HCT116 (cell line): ENCODE data around the gene CPD. TPM values are rescaled to one million over a fixed set of nuclear protein-coding genes. Genes with fewer than 3 reads are reported as not detected.

Source experiments
- ATAC-seq: fragments of 200-7000 bp; cut with Tn5 transposase; 2 replicates; pipeline ENCODE4 v1.9.1; 2020; ENCODE audit warnings: mild to moderate bottlenecking, moderate library complexity
- BruUV-seq: library from RNA; stranded (reverse); fragments of 400-500 nt; replicated peaks from 2 replicates; lab custom pipeline; 2021; lab: Mats Ljungman, UMichigan
- CTCF ChIA-PET: fragments of 300-600 bp; sonication (Branson Sonifier 250); formaldehyde crosslinking; loops from one replicate; lab custom pipeline; 2021; ENCODE audit warnings: antibody characterized with exemption; lab: Charles Lee
- POLR2A ChIA-PET: fragments of 300-600, 350-600 bp; sonication (Branson Sonifier 250); formaldehyde crosslinking; loops from one replicate; lab custom pipeline; 2021; ENCODE audit warnings: antibody characterized with exemption; lab: Charles Lee
- RAD21 ChIA-PET, 2 experiments: fragments of 300-600 bp; sonication (Branson Sonifier 250); formaldehyde crosslinking; loops; one replicate each; lab custom pipeline; 2023; ENCODE audit warnings: low total read pairs in 2 of 2; ENCODE audit not compliant: uncharacterized antibody in 2 of 2, unreplicated experiment in 2 of 2, low non-redundant PET in 1 of 2; lab: Charles Lee
- DNase-seq: peaks from one replicate; pipeline ENCODE4 v3.0.0-alpha.2; 2010; ENCODE audit warnings: low read depth, low spot score
- H2AFZ ChIP-seq: fragments of 200-600 bp; shearing (Covaris generic), sonication (generic); 2 replicates; pipeline ENCODE4 v1.6.1; 2017; ENCODE audit warnings: low read depth, mixed run types, mixed read lengths, antibody characterized with exemption, low read length; ENCODE audit not compliant: poor library complexity, severe bottlenecking
- H3K27ac ChIP-seq: 2 replicates; pipeline ENCODE4 v1.5.1; 2012; ENCODE audit warnings: low read depth, low read length
- H3K27me3 ChIP-seq: fragments of 200-600 bp; sonication (generic); 2 replicates; pipeline ENCODE4 v1.6.1; 2016; ENCODE audit warnings: mixed run types, low read length, mixed read lengths; ENCODE audit not compliant: insufficient read depth
- H3K36me3 ChIP-seq, 2 experiments: fragments of 200-500 bp in 1 of 2; fragments of 200-600 bp in 1 of 2; sonication (Bioruptor generic) in 1 of 2; sonication (generic) in 1 of 2; 2 replicates each; pipeline versions ENCODE4 v1.5.1 to v1.6.1; 2014 to 2016; ENCODE audit warnings: low read length in 2 of 2, inconsistent platforms in 1 of 2, mixed read lengths in 1 of 2, mixed run types in 1 of 2; ENCODE audit not compliant: insufficient read depth in 2 of 2, control insufficient read depth in 1 of 2
- H3K4me1 ChIP-seq, 2 experiments: fragments of 200-600 bp in 1 of 2; sonication (generic) in 1 of 2; 2 replicates each; pipeline versions ENCODE4 v1.5.1 to v1.6.1; 2012 to 2017; ENCODE audit warnings: low read length in 2 of 2, inconsistent platforms in 1 of 2, mild to moderate bottlenecking in 1 of 2, mixed read lengths in 1 of 2, mixed run types in 1 of 2, moderate library complexity in 1 of 2; ENCODE audit not compliant: insufficient read depth in 2 of 2, control insufficient read depth in 1 of 2
- H3K4me2 ChIP-seq: fragments of 200-600 bp; sonication (generic); 2 replicates; pipeline ENCODE4 v1.6.1; 2017; ENCODE audit warnings: mixed run types, low read length, mixed read lengths
- H3K4me3 ChIP-seq, 2 experiments: fragments of 200-600 bp in 1 of 2; sonication (generic) in 1 of 2; replicated peaks in 1 of 2; 2 replicates each; pipeline ENCODE4 v1.5.1; 2011 to 2016; ENCODE audit warnings: low read length in 2 of 2, control low read depth in 1 of 2, low read depth in 1 of 2, mild to moderate bottlenecking in 1 of 2, mixed read lengths in 1 of 2, mixed run types in 1 of 2
- H3K79me2 ChIP-seq: fragments of 200-600 bp; sonication (generic); 2 replicates; pipeline ENCODE4 v1.6.1; 2017; ENCODE audit warnings: mild to moderate bottlenecking, mixed run types, low read length, moderate library complexity, mixed read lengths; ENCODE audit not compliant: insufficient read depth
- H3K9ac ChIP-seq: fragments of 200-600 bp; sonication (generic); 2 replicates; pipeline ENCODE4 v1.6.1; 2016; ENCODE audit warnings: low read length, mixed read lengths
- H3K9me2 ChIP-seq: fragments of 200-600 bp; sonication (generic), shearing (Covaris generic); 2 replicates; pipeline ENCODE4 v1.6.1; 2017; ENCODE audit warnings: mixed run types, mild to moderate bottlenecking, moderate library complexity; ENCODE audit not compliant: insufficient read depth
- H3K9me3 ChIP-seq, 2 experiments: fragments of 200-500 bp in 1 of 2; fragments of 200-600 bp in 1 of 2; sonication (Bioruptor generic) in 1 of 2; sonication (generic) in 1 of 2; 2 replicates each; pipeline ENCODE4 v1.6.1; 2014 to 2017; ENCODE audit warnings: low read length in 2 of 2, mixed read lengths in 2 of 2, inconsistent platforms in 1 of 2, low read depth in 1 of 2, mild to moderate bottlenecking in 1 of 2, mixed run types in 1 of 2, moderate library complexity in 1 of 2; ENCODE audit not compliant: control insufficient read depth in 1 of 2, insufficient read depth in 1 of 2
- H4K20me1 ChIP-seq: fragments of 200-600 bp; sonication (generic), shearing (Covaris generic); 2 replicates; pipeline ENCODE4 v1.6.1; 2017; ENCODE audit warnings: mixed run types, mild to moderate bottlenecking, moderate library complexity; ENCODE audit not compliant: insufficient read depth
- CBX3 ChIP-seq: IDR thresholded peaks from 2 replicates; pipeline ENCODE4 v1.6.1; 2012; ENCODE audit warnings: low read depth
- EZH2 ChIP-seq: fragments of 200-600 bp; sonication (generic); IDR thresholded peaks from 2 replicates; pipeline ENCODE4 v1.6.1; 2017; ENCODE audit warnings: antibody characterized with exemption, mixed run types
- FOSL1 ChIP-seq: IDR thresholded peaks from 2 replicates; pipeline ENCODE4 v1.6.1; 2012; ENCODE audit warnings: low read depth
- JUND ChIP-seq: IDR thresholded peaks from 2 replicates; pipeline ENCODE4 v1.6.1; 2012
- MAX ChIP-seq: IDR thresholded peaks from 2 replicates; pipeline ENCODE4 v1.6.1; 2012
- REST ChIP-seq: IDR thresholded peaks from 2 replicates; pipeline ENCODE4 v1.6.1; 2012; ENCODE audit warnings: low read depth
- SIN3A ChIP-seq: IDR thresholded peaks from 2 replicates; pipeline ENCODE4 v1.6.1; 2012; ENCODE audit warnings: low read depth
- SP1 ChIP-seq: IDR thresholded peaks from 2 replicates; pipeline ENCODE4 v1.6.1; 2012; ENCODE audit warnings: low read depth
- TCF7L2 ChIP-seq: IDR thresholded peaks from 2 replicates; pipeline ENCODE4 v1.7.0; 2011; ENCODE audit warnings: borderline replicate concordance, inconsistent platforms; ENCODE audit not compliant: insufficient read depth, insufficient read length; ENCODE audit errors: extremely low read depth
- YY1 ChIP-seq: IDR thresholded peaks from 2 replicates; pipeline ENCODE4 v1.6.1; 2011; ENCODE audit warnings: low read length, low read depth, moderate library complexity, mild to moderate bottlenecking; ENCODE audit not compliant: insufficient replicate concordance; ENCODE audit errors: extremely low read depth
- ZBTB33 ChIP-seq: IDR thresholded peaks from 2 replicates; pipeline ENCODE4 v1.6.1; 2011; ENCODE audit warnings: mild to moderate bottlenecking, low read length, moderate library complexity; ENCODE audit not compliant: insufficient replicate concordance; ENCODE audit errors: extremely low read depth
- ZFX ChIP-seq: fragments of 450-650 bp; IDR thresholded peaks from 2 replicates; pipeline ENCODE4 v1.6.1; 2017
- ZNF274 ChIP-seq: fragments of 200-500 bp; sonication (Bioruptor generic); IDR thresholded peaks from 2 replicates; pipeline ENCODE4 v1.6.1; 2014; ENCODE audit warnings: mild to moderate bottlenecking, low read depth, low read length, inconsistent platforms
- intact Hi-C: fragments of 100-400 bp; cut with micrococcal nuclease; formaldehyde crosslinking; loops from 2 replicates; pipeline ENCODE4 v1.10.0; 2022
- total RNA-seq: library from RNA; stranded (reverse); gene quantifications from one replicate; pipeline ENCODE4 v1.2.1, GENCODE V29; 2021; ENCODE audit not compliant: unreplicated experiment

CPD gene
- total RNA-seq, 1 experiment from 2014 or later, result 47.2 TPM

GRCh38 chr17:30375661-30376060 is 3.1 kb upstream of the CPD start:
- Histone ChIP-seq H3K9ac (no peak overlapping the region), H3K4me1 (peaks cover 11 to 33% of the 10 kb centered on the region in 2 experiments; a peak in 3 of 4 replicates), H4K20me1 (no peaks in the 10 kb centered on the region), H3K9me3 (no peaks in the 10 kb centered on the region), H3K79me2 (peaks cover 8% of the 10 kb centered on the region; the same call in 1 of the 2 replicates), H3K36me3 (no peaks in the 10 kb centered on the region), H3K9me2 (no peaks in the 10 kb centered on the region), H2AFZ (no peak overlapping the region), H3K27me3 (no peaks in the 10 kb centered on the region), H3K4me3 (no peak overlapping the region), H3K4me2 (no peak overlapping the region), H3K27ac (no peak overlapping the region)
- RAD21 ChIA-PET, result no interaction called here
- no peak for ATAC-seq
- CTCF ChIA-PET, result no interaction called here
- no TSS peak for BruUV-seq
- TF ChIP-seq CBX3 (no peak), FOSL1 (no peak), JUND (no peak), SIN3A (no peak), YY1 (no peak), ZFX (no peak)
- intact Hi-C loops, result no loop called here
- DNase-seq, result no peak
- POLR2A ChIA-PET, result no interaction called here

GRCh38 chr17:30376621-30377452 is 1.9 kb upstream of the CPD start:
- H2AFZ ChIP-seq, result peak overlapping the region; percentile 39
- CTCF ChIA-PET, result no interaction called here
- no TSS peak for BruUV-seq
- no peaks in the 10 kb centered on the region for H3K9me2 ChIP-seq
- POLR2A ChIA-PET, result no interaction called here
- RAD21 ChIA-PET, result no interaction called here
- H3K9me3 ChIP-seq, result no peaks in the 10 kb centered on the region
- H3K9ac ChIP-seq, result no peak overlapping the region
- intact Hi-C loops, result no loop called here
- peaks cover 11 to 33% of the 10 kb centered on the region in 2 experiments; a peak in 3 of 4 replicates for H3K4me1 ChIP-seq
- no peak for DNase-seq
- peaks cover 19% of the 10 kb centered on the region for H3K79me2 ChIP-seq
- H3K4me3 ChIP-seq, result no peak overlapping the region
- no peak for ATAC-seq
- no peak overlapping the region for H3K4me2 ChIP-seq
- H4K20me1 ChIP-seq, result peaks cover 7% of the 10 kb centered on the region; the same call in 1 of the 2 replicates
- no peaks in the 10 kb centered on the region for H3K27me3 ChIP-seq
- no peak overlapping the region for H3K27ac ChIP-seq
- H3K36me3 ChIP-seq, result no peaks in the 10 kb centered on the region
- TF ChIP-seq SP1, result no peak
- TF ChIP-seq EZH2, result no peak
- no peak for TF ChIP-seq ZNF274
- TF ChIP-seq MAX, result no peak
- TF ChIP-seq REST, result no peak
- TF ChIP-seq TCF7L2, result no peak
- TF ChIP-seq ZFX, result no peak
- no peak for TF ChIP-seq SIN3A
- no peak for TF ChIP-seq ZBTB33
- TF ChIP-seq JUND, result no peak
- no peak for TF ChIP-seq CBX3
